HCT116 (cell line): ENCODE results near the gene HDAC1. TPM values are rescaled to one million over a fixed set of nuclear protein-coding genes. Genes with fewer than 3 reads are reported as not detected.

Experiments used
- ATAC-seq: fragments of 200-7000 bp; cut with Tn5 transposase; 2 replicates; pipeline ENCODE4 v1.9.1; 2020; ENCODE audit warnings: mild to moderate bottlenecking, moderate library complexity
- BruUV-seq: library from RNA; stranded (reverse); fragments of 400-500 nt; replicated peaks from 2 replicates; lab custom pipeline; 2021; lab: Mats Ljungman, UMichigan
- CTCF ChIA-PET: fragments of 300-600 bp; sonication (Branson Sonifier 250); formaldehyde crosslinking; loops from one replicate; lab custom pipeline; 2021; ENCODE audit warnings: antibody characterized with exemption; lab: Charles Lee
- POLR2A ChIA-PET: fragments of 300-600, 350-600 bp; sonication (Branson Sonifier 250); formaldehyde crosslinking; loops from one replicate; lab custom pipeline; 2021; ENCODE audit warnings: antibody characterized with exemption; lab: Charles Lee
- RAD21 ChIA-PET, 2 experiments: fragments of 300-600 bp; sonication (Branson Sonifier 250); formaldehyde crosslinking; loops; one replicate each; lab custom pipeline; 2023; ENCODE audit warnings: low total read pairs in 2 of 2; ENCODE audit not compliant: uncharacterized antibody in 2 of 2, unreplicated experiment in 2 of 2, low non-redundant PET in 1 of 2; lab: Charles Lee
- DNase-seq: peaks from one replicate; pipeline ENCODE4 v3.0.0-alpha.2; 2010; ENCODE audit warnings: low read depth, low spot score
- H2AFZ ChIP-seq: fragments of 200-600 bp; shearing (Covaris generic), sonication (generic); 2 replicates; pipeline ENCODE4 v1.6.1; 2017; ENCODE audit warnings: low read depth, mixed run types, mixed read lengths, antibody characterized with exemption, low read length; ENCODE audit not compliant: poor library complexity, severe bottlenecking
- H3K27ac ChIP-seq: 2 replicates; pipeline ENCODE4 v1.5.1; 2012; ENCODE audit warnings: low read depth, low read length
- H3K27me3 ChIP-seq: fragments of 200-600 bp; sonication (generic); 2 replicates; pipeline ENCODE4 v1.6.1; 2016; ENCODE audit warnings: mixed run types, low read length, mixed read lengths; ENCODE audit not compliant: insufficient read depth
- H3K36me3 ChIP-seq, 2 experiments: fragments of 200-500 bp in 1 of 2; fragments of 200-600 bp in 1 of 2; sonication (Bioruptor generic) in 1 of 2; sonication (generic) in 1 of 2; 2 replicates each; pipeline versions ENCODE4 v1.5.1 to v1.6.1; 2014 to 2016; ENCODE audit warnings: low read length in 2 of 2, inconsistent platforms in 1 of 2, mixed read lengths in 1 of 2, mixed run types in 1 of 2; ENCODE audit not compliant: insufficient read depth in 2 of 2, control insufficient read depth in 1 of 2
- H3K4me1 ChIP-seq, 2 experiments: fragments of 200-600 bp in 1 of 2; sonication (generic) in 1 of 2; 2 replicates each; pipeline versions ENCODE4 v1.5.1 to v1.6.1; 2012 to 2017; ENCODE audit warnings: low read length in 2 of 2, inconsistent platforms in 1 of 2, mild to moderate bottlenecking in 1 of 2, mixed read lengths in 1 of 2, mixed run types in 1 of 2, moderate library complexity in 1 of 2; ENCODE audit not compliant: insufficient read depth in 2 of 2, control insufficient read depth in 1 of 2
- H3K4me2 ChIP-seq: fragments of 200-600 bp; sonication (generic); 2 replicates; pipeline ENCODE4 v1.6.1; 2017; ENCODE audit warnings: mixed run types, low read length, mixed read lengths
- H3K4me3 ChIP-seq, 2 experiments: fragments of 200-600 bp in 1 of 2; sonication (generic) in 1 of 2; replicated peaks in 1 of 2; 2 replicates each; pipeline ENCODE4 v1.5.1; 2011 to 2016; ENCODE audit warnings: low read length in 2 of 2, control low read depth in 1 of 2, low read depth in 1 of 2, mild to moderate bottlenecking in 1 of 2, mixed read lengths in 1 of 2, mixed run types in 1 of 2
- H3K79me2 ChIP-seq: fragments of 200-600 bp; sonication (generic); 2 replicates; pipeline ENCODE4 v1.6.1; 2017; ENCODE audit warnings: mild to moderate bottlenecking, mixed run types, low read length, moderate library complexity, mixed read lengths; ENCODE audit not compliant: insufficient read depth
- H3K9ac ChIP-seq: fragments of 200-600 bp; sonication (generic); 2 replicates; pipeline ENCODE4 v1.6.1; 2016; ENCODE audit warnings: low read length, mixed read lengths
- H3K9me2 ChIP-seq: fragments of 200-600 bp; sonication (generic), shearing (Covaris generic); 2 replicates; pipeline ENCODE4 v1.6.1; 2017; ENCODE audit warnings: mixed run types, mild to moderate bottlenecking, moderate library complexity; ENCODE audit not compliant: insufficient read depth
- H3K9me3 ChIP-seq, 2 experiments: fragments of 200-500 bp in 1 of 2; fragments of 200-600 bp in 1 of 2; sonication (Bioruptor generic) in 1 of 2; sonication (generic) in 1 of 2; 2 replicates each; pipeline ENCODE4 v1.6.1; 2014 to 2017; ENCODE audit warnings: low read length in 2 of 2, mixed read lengths in 2 of 2, inconsistent platforms in 1 of 2, low read depth in 1 of 2, mild to moderate bottlenecking in 1 of 2, mixed run types in 1 of 2, moderate library complexity in 1 of 2; ENCODE audit not compliant: control insufficient read depth in 1 of 2, insufficient read depth in 1 of 2
- H4K20me1 ChIP-seq: fragments of 200-600 bp; sonication (generic), shearing (Covaris generic); 2 replicates; pipeline ENCODE4 v1.6.1; 2017; ENCODE audit warnings: mixed run types, mild to moderate bottlenecking, moderate library complexity; ENCODE audit not compliant: insufficient read depth
- CBX3 ChIP-seq: IDR thresholded peaks from 2 replicates; pipeline ENCODE4 v1.6.1; 2012; ENCODE audit warnings: low read depth
- CTCF ChIP-seq, 3 experiments: fragments of 200-600 bp in 1 of 3; sonication (generic) in 1 of 3; IDR thresholded peaks in 2 of 3; conservative IDR thresholded peaks in 1 of 3; 2 replicates each; pipeline ENCODE4 v1.5.1; 2012 to 2017; ENCODE audit warnings: low read depth in 2 of 3, low read length in 2 of 3, antibody characterized with exemption in 1 of 3, borderline replicate concordance in 1 of 3, control low read depth in 1 of 3, mild to moderate bottlenecking in 1 of 3, mixed read lengths in 1 of 3, mixed run types in 1 of 3, moderate library complexity in 1 of 3; ENCODE audit not compliant: insufficient read depth in 1 of 3
- EGR1 ChIP-seq: IDR thresholded peaks from 2 replicates; pipeline ENCODE4 v1.6.1; 2012; ENCODE audit warnings: low read depth
- ELF1 ChIP-seq: IDR thresholded peaks from 2 replicates; pipeline ENCODE4 v1.6.1; 2012; ENCODE audit warnings: low read depth, borderline replicate concordance
- EZH2phosphoT487 ChIP-seq: fragments of 200-600 bp; IDR thresholded peaks from 2 replicates; pipeline ENCODE4 v1.6.1; 2018; ENCODE audit warnings: antibody characterized with exemption, borderline replicate concordance
- JUND ChIP-seq: IDR thresholded peaks from 2 replicates; pipeline ENCODE4 v1.6.1; 2012
- MAX ChIP-seq: IDR thresholded peaks from 2 replicates; pipeline ENCODE4 v1.6.1; 2012
- POLR2A ChIP-seq: IDR thresholded peaks from 2 replicates; pipeline ENCODE4 v1.7.0; 2011; ENCODE audit warnings: borderline replicate concordance; ENCODE audit not compliant: insufficient read depth, insufficient read length; ENCODE audit errors: extremely low read depth
- POLR2AphosphoS5 ChIP-seq: IDR thresholded peaks from 2 replicates; pipeline ENCODE4 v1.6.1; 2011; ENCODE audit warnings: mild to moderate bottlenecking, low read depth, low read length, moderate library complexity
- RAD21 ChIP-seq: IDR thresholded peaks from 2 replicates; pipeline ENCODE4 v1.6.1; 2012; ENCODE audit warnings: low read depth, mild to moderate bottlenecking
- REST ChIP-seq: IDR thresholded peaks from 2 replicates; pipeline ENCODE4 v1.6.1; 2012; ENCODE audit warnings: low read depth
- TCF7L2 ChIP-seq: IDR thresholded peaks from 2 replicates; pipeline ENCODE4 v1.7.0; 2011; ENCODE audit warnings: borderline replicate concordance, inconsistent platforms; ENCODE audit not compliant: insufficient read depth, insufficient read length; ENCODE audit errors: extremely low read depth
- YY1 ChIP-seq: IDR thresholded peaks from 2 replicates; pipeline ENCODE4 v1.6.1; 2011; ENCODE audit warnings: low read length, low read depth, moderate library complexity, mild to moderate bottlenecking; ENCODE audit not compliant: insufficient replicate concordance; ENCODE audit errors: extremely low read depth
- ZFX ChIP-seq: fragments of 450-650 bp; IDR thresholded peaks from 2 replicates; pipeline ENCODE4 v1.6.1; 2017
- ZNF274 ChIP-seq: fragments of 200-500 bp; sonication (Bioruptor generic); IDR thresholded peaks from 2 replicates; pipeline ENCODE4 v1.6.1; 2014; ENCODE audit warnings: mild to moderate bottlenecking, low read depth, low read length, inconsistent platforms
- intact Hi-C: fragments of 100-400 bp; cut with micrococcal nuclease; formaldehyde crosslinking; loops from 2 replicates; pipeline ENCODE4 v1.10.0; 2022
- total RNA-seq: library from RNA; stranded (reverse); gene quantifications from one replicate; pipeline ENCODE4 v1.2.1, GENCODE V29; 2021; ENCODE audit not compliant: unreplicated experiment

Gene HDAC1
- total RNA-seq, 1 experiment from 2014 or later, result 232 TPM

DNA sequence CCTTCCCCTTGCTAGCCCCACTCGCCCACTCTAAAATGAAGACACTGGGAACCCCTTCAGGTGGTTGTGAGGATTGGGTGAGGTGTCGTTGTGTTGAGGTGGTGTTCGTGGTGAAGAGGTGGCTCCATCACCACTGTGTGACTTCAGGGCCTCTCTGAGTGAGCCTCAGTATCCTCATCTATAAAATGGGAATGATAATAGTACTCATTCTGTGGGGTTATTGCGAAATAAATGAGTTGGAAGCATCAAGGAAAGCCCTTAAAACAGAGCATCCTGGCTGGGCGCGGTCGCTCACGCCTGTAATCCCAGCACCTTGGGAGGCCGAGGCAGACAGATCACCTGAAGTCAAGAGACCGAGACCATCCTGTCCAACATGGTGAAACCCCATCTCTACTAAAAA is 50.8 kb downstream of the HDAC1 start (continued):
- TF ChIP-seq CTCF (IDR thresholded peaks at IDR 0.05 in 2 of 3, conservative IDR thresholded peaks at IDR 0.05 in 1 of 3; ENCODE audit: borderline replicate concordance in 1 of 3, insufficient read depth in 1 of 3, low read depth in 2 of 3, low read length in 2 of 3), result no peak
- TF ChIP-seq RAD21, result no peak
- no peak for TF ChIP-seq POLR2A
- no peak for TF ChIP-seq YY1
- TF ChIP-seq MAX, result no peak

GRCh38 chr1:32345289-32345827 is 53.5 kb downstream of the HDAC1 start:
- ChIA-PET POLR2A (interaction anchor here (3.3 kb wide), 1 partner anchor 9 kb away, joined by 22 read pairs; the partner anchor contains the start of gene MARCKSL1), CTCF (no interaction called here), RAD21 (no interaction called here)
- Histone ChIP-seq H3K36me3 (no peaks in the 10 kb centered on the region), H3K9me3 (no peaks in the 10 kb centered on the region), H2AFZ (no peak overlapping the region), H3K4me1 (no peaks in the 10 kb centered on the region), H4K20me1 (no peaks in the 10 kb centered on the region), H3K4me2 (no peak overlapping the region), H3K79me2 (no peaks in the 10 kb centered on the region), H3K27ac (no peak overlapping the region), H3K4me3 (no peak overlapping the region), H3K9ac (no peak overlapping the region), H3K27me3 (no peaks in the 10 kb centered on the region), H3K9me2 (no peaks in the 10 kb centered on the region)
- ATAC-seq (no peak), DNase-seq (no peak)
- intact Hi-C loops, result no loop called here
- BruUV-seq, result no TSS peak
- TF ChIP-seq CBX3 (no peak), EGR1 (no peak), YY1 (no peak), ZFX (no peak), JUND (no peak), ELF1 (no peak), CTCF (IDR thresholded peaks at IDR 0.05 in 2 of 3, conservative IDR thresholded peaks at IDR 0.05 in 1 of 3; ENCODE audit: borderline replicate concordance in 1 of 3, insufficient read depth in 1 of 3, low read depth in 2 of 3, low read length in 2 of 3) (no peak), REST (no peak), POLR2AphosphoS5 (no peak), EZH2phosphoT487 (no peak), TCF7L2 (no peak), ZNF274 (no peak)
